RWPE1 (cell line): Measurements from ENCODE around the gene FGD4.

Experiments
- CTCF ChIA-PET: fragments of 350-600 bp; sonication (Branson Sonifier 250); formaldehyde crosslinking; extraction: SDS; loops from one replicate; lab custom pipeline; 2021; lab: Yijun Ruan, JAX
- POLR2A ChIA-PET: fragments of 400-600 bp; formaldehyde crosslinking; extraction: SDS; loops from one replicate; lab custom pipeline; 2020; ENCODE audit warnings: antibody characterized with exemption; ENCODE audit not compliant: low non-redundant PET; lab: Yijun Ruan, JAX
- DNase-seq: peaks from one replicate; pipeline ENCODE4 v3.0.0; 2012; ENCODE audit warnings: low spot score
- H3K27ac ChIP-seq: fragments of 450-650 bp; 2 replicates; pipeline ENCODE4 v1.5.1; 2017
- TF ChIP-seq, protein P1 (sequence below): fragments of 450-650 bp; conservative IDR thresholded peaks from 2 replicates; pipeline ENCODE4 v1.5.1; 2017; ENCODE audit warnings: low read depth, mild to moderate bottlenecking

Gene FGD4

GRCh38 chr12:32577328-32577727, 178.0 kb downstream of the FGD4 start:
- ChIA-PET CTCF (no interaction called here), POLR2A (no interaction called here)

DNA sequence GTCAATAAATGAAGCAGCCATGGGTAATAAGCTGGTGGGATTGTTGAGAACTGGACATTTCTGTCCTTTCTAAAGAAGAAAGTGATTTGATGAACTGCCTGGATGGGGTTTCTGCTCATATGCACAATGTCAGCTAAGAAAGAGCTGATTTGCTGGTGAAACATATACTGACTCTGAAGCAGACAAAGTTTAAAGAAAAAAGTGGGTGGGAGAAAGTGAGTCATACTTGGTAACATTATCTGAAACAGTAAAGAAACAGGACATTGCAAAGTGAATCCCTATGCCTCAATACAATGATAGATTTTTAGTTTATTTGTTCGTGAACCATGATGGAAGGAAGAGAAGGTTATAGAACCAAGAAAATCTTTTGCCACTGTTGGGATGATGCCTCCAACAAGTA, 184.2 kb downstream of the FGD4 start:
- H3K27ac ChIP-seq, result no peak overlapping the region
- CTCF ChIA-PET, result no interaction called here
- TF ChIP-seq, protein P1, sequence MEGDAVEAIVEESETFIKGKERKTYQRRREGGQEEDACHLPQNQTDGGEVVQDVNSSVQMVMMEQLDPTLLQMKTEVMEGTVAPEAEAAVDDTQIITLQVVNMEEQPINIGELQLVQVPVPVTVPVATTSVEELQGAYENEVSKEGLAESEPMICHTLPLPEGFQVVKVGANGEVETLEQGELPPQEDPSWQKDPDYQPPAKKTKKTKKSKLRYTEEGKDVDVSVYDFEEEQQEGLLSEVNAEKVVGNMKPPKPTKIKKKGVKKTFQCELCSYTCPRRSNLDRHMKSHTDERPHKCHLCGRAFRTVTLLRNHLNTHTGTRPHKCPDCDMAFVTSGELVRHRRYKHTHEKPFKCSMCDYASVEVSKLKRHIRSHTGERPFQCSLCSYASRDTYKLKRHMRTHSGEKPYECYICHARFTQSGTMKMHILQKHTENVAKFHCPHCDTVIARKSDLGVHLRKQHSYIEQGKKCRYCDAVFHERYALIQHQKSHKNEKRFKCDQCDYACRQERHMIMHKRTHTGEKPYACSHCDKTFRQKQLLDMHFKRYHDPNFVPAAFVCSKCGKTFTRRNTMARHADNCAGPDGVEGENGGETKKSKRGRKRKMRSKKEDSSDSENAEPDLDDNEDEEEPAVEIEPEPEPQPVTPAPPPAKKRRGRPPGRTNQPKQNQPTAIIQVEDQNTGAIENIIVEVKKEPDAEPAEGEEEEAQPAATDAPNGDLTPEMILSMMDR, result no peak
- no peak for DNase-seq
- POLR2A ChIA-PET, result no interaction called here

More at GRCh38 chr12:32577328-32577727, 178.0 kb downstream of the FGD4 start:
- TF ChIP-seq, protein P1, result no peak
- DNase-seq, result no peak
- H3K27ac ChIP-seq, result no peak overlapping the region

DNA sequence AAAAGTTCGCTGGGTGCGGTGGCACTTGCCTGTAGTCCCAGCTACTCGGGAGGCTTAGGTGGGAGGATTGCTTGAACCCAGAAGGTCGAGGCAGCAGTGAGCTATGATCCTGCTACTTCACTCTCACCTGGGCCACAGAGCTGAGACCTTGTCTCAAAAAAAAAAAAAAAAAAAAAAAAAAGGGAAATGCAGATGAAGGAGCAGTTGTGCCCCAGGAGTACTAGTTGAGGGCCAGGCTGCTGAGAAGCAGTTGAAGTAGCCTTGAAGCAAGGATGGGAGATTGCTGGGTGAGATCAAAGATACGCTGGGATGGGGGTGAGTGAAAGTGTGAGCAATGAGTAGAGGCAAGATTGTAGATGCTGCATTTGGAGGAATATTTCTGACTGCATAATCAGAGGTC, 186.3 kb downstream of the FGD4 start:
- ChIA-PET CTCF (interaction anchor here (0.6 kb wide), 1 partner anchor 14 kb away, joined by 4 read pairs; no protein-coding TSS in a partner anchor), POLR2A (no interaction called here)
- peak overlapping the region; percentile 28; the same call in 1 of the 2 replicates for H3K27ac ChIP-seq
- no peak for DNase-seq
- TF ChIP-seq, protein P1, result no peak

DNA sequence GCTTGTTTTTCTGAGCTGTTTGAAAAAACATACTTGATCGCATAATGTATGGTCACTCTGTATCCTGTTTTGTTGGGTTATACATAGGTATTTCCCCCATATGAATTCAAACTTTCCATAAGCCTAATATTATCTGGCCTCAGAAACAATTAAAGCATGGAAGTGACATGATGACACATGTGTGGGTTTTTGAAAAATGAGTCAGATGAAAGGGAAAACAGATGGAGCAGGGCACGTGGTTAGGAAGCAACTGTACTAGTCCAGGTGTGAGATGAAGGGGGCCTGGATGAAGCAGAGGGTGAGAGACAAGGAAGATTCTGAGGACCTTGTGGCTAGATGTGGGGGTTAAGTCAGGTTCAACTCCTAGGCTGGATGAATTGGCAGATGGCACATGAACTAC, 187.0 kb downstream of the FGD4 start:
- ChIA-PET CTCF (no interaction called here), POLR2A (no interaction called here)
- TF ChIP-seq, protein P1, result no peak
- peak; percentile 57 for DNase-seq
- H3K27ac ChIP-seq, result no peak overlapping the region; the same call in 1 of the 2 replicates

GRCh38 chr12:32587581-32588495, 188.5 kb downstream of the FGD4 start:
- CTCF ChIA-PET, result no interaction called here
- TF ChIP-seq, protein P1, result no peak
- no peak for DNase-seq
- no peak overlapping the region for H3K27ac ChIP-seq
- POLR2A ChIA-PET, result no interaction called here

DNA sequence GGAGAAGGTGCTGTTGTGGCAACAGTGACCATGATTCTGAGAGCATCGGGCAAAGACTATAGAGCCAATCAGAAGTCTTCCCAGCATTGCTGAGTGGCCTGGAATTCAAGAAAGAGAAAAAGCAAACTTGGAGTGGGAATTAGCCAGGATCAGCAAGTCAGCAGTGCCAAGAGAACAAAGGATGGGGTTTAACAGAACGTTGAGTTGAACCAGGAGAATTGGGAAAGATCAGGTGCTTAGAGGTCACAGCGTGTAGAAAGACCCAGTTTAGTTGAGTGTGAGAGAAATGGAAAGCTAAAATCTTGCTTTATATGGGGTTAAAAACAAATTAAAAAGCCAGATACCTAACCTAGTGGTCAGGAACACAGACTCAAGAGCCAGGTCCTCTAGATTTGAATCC, 189.2 kb downstream of the FGD4 start:
- ChIA-PET POLR2A (interaction anchor here (0.6 kb wide), 1 partner anchor 1667 kb away, joined by 3 read pairs; no protein-coding TSS in a partner anchor), CTCF (interaction anchor here (0.6 kb wide), 1 partner anchor 208 kb away, joined by 3 read pairs; no protein-coding TSS in a partner anchor)
- H3K27ac ChIP-seq, result no peak overlapping the region

More for the DNA sequence above, 189.2 kb downstream of the FGD4 start:
- DNase-seq, result no peak
- TF ChIP-seq, protein P1, result no peak
